GM21526 (cell line): ENCODE results near the gene CRYGC.
"Not testable (repeated sequence)": the region's sequence is repeated elsewhere in the genome, so short reads cannot be mapped to it uniquely, and the experiment has no call there.

Experiments
- ATAC-seq: cut with Tn5 transposase; IDR thresholded peaks from one replicate; pipeline ENCODE4 v1.9.1; 2021; ENCODE audit warnings: moderate library complexity; ENCODE audit not compliant: unreplicated experiment, low FRiP score

Gene CRYGC

DNA sequence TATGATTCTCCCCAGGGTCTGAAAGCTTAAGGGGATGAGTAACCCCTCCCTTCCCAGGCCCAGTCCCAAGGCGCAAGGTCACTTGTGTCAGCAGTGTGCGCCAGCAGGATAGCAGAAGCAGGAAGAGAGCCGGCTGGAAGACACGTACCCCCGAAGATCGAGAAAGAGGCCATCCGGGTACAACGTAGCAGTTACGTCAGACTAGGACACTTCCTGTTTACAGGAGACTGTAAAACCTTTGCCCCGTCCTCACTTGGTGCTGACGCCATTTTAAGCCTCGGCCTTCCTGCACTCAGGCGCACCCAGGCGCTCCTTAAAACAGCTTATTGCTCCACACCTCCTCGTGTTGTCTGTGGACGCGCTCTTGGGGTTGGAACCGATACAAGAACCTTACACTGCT is 9.8 kb upstream of the CRYGC start:
- ATAC-seq = no peak

DNA sequence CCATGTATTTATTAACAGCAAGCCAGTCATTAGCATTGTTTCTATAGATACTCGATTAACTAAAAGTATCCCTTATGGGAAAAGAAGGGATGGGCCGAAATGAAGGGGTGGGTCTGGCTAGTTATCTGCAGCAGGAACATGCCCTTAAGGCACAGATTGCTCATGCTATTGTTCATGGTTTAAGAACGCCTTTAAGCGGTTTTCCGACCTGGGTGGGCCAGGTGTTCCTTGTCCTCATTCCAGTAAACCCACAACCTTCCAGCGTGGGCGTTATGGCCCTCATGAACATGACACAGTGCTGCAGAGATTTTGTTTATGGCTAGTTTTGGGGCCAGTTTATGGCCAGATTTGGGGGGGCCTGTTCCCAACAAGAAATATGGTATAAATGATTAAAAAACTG is 8.7 kb upstream of the CRYGC start:
- not testable (repeated sequence) for ATAC-seq

DNA sequence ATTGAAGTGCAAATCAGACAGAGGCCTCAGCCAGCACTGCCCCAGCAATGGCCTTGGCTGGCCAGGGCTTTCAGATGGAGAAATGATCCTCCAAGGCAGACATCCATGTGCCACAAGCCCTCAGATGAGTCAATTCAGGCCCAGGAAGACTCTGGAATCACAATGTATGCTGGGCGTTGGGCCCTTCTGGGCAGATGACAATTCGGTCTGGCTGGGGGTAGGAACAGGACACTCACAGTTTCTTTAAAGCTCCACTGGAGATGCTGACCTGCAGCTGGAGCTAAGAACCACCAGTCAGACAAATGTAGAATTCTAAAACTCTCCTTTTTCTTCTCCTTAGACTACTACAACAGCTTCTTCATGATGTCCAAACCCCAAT is 7.1 kb upstream of the CRYGC start:
- ATAC-seq = no peak

GRCh38 chr2:208135794-208136715 is 6.4 kb upstream of the CRYGC start:
- no peak for ATAC-seq

DNA sequence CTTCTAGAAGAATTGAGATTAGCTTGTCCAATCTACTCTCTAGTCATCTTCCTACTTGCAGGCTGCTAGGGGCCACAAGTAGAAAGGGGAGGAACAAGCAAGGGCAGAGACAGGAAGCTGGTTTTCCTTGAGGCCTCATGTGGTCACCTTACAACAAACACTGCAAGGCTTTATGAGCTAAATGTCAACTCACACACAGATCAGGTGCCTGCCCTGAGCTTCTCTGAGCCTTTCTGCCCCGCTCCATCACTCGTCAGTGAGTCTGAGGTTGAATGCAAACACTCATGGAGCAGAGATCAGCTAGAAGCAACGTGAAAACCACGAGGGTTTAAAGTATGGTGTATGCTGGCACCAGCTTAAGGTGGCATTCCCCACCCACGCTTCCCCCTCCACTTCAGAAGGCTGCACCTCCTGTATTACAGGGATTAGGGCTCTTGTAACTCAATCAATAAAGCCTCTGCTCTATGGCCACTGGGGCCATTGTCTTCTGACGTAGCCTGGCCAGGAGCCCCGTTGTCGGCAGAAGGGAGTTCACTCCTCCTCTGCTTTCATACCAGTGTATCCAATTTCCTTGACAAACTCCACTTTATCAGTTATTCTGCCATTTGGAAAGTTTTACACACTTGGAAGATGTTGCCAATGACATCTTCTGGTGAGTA is 5.4 kb upstream of the CRYGC start:
- no peak for ATAC-seq

DNA sequence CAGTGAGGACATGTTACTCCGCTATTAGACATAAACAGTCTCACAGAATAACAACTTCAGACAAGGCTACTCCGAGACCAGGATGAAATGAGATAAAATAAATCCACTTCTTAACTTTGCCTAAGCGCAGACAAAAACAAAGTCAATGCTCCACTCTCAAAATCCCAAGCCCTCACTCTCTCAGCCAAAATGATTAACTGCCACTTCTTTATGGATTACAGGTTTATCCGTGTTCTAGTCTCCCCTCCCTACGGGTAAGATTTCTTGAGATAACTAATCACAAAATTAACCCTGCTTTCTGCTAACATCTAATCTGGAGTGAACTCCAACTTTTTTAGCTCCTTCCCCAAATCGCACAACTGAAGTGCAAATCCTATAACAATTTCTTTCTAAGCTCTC is 1.1 kb upstream of the CRYGC start:
- ATAC-seq = no peak

- no peak for ATAC-seq
These were observed 1.5 kb downstream of the CRYGC start for GRCh38 chr2:208128136-208128535.

DNA sequence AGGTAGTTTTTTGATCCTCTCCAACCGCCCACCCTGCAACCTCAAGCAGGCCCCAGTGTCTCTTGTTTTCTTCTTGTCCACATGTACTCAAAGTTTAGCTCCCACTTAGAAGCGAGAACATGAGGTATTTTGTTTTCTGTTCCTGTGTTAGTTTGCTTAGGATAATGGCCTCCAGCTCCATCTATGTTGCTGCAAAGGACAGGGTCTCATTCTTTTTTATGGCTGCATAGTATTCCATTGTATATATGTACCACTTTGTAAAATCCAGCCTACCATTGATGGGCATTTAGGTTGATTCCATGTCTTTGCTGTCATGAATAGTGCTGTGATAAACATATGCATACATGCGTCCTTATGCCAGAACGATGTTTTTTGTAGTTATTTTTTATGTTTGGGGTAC is 2.5 kb downstream of the CRYGC start:
- no peak for ATAC-seq

DNA sequence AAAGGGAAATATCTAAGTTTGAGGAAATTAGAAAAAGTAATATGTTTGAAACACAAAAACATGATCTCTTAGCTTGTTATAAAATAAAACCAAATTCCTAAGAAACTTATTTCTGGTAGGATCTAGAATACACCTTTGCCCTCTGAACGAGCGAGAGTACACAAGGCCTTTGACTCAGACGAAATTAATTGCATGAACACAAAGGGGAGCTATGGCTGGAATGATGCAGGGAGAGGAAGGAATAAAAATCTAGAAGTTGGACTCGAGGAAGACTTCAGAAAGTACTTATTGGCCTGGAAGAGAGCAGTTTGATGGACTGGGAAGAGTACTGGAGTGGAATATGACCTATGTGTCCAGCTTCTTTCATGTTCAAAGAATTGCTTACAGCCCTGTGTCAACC is 4.4 kb downstream of the CRYGC start:
- no peak for ATAC-seq

DNA sequence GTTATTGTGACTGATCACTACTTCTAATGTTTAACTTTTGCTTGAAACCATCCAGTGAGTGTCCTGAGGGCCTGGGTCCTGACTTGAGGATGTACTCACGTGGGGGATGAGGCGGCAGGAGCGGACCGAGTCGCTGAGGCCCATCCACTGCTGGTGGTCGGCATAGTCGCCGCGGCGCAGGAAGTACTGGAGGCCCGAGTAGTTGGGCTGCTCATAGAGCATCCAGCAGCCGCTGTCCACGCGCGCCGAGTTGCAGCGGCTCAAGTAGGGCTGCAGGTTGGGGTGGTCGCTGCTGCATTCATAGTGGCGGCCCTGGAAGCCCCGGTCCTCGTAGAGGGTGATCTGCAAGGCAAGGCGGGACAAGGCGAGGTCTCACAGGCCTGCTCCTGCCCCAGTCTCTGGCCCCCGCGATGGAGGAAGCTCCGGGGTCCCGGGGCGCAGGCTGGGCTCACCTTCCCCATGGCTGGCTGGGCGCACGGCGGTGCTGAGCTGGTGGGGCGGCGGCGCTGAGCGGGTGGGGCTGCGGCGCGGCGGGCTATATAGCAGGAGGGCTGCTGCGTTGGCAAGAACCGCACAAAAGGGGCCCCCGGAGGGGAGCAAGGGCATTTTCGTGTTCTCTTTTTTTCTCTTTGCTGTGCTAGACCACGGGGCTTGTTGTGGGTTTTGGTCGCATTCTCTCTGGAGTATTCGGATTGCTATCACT is 5.5 kb downstream of the CRYGC start, which contains the start of gene CRYGD:
TSS of gene CRYGD (minus strand) at position 512 of the 703 bp plus-strand sequence. CDS start at position 461, 51 bp downstream.
- ATAC-seq = not testable (repeated sequence)

DNA sequence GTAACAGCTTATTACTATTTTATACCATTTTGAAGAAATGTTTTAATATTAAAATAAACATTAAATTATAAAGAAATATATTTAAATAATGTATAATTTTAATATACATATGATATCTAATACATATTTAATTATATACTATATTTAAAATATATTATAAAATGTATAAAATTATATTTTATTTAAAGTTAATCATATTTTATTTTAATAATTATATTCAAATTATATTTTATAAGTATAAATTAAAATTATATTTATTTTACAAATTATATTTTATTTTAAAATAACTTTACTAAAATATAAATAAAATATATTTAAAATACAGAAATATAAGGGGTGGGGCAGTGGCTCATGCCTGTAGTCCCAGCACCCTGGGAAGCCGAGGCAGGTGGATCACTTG is 7.4 kb downstream of the CRYGC start:
- ATAC-seq = no peak

- no peak for ATAC-seq
These were observed 10.7 kb downstream of the CRYGC start for GRCh38 chr2:208118918-208119317.

DNA sequence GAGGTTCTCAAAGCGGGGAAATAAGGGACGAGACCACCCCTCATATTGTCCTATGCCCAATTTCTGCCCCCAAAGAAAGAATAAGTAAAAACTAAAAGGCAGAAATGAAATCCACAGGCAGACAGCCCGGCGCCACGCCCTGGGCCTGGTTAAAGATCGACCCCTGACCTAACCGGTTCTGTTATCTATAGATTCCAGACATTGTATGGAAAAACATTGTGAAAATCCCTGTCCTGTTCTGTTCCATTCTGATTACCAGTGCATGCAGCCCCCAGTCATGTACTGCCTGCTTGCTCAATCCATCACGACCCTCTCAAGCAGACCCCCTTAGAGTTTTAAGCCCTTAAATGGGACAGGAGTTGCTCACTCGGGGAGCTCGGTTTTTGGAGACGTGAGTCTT is 12.2 kb downstream of the CRYGC start:
- not testable (repeated sequence) for ATAC-seq

- no peak for ATAC-seq
These were observed 16.7 kb downstream of the CRYGC start for GRCh38 chr2:208112969-208113368.

GRCh38 chr2:208112273-208112745 is 17.3 kb downstream of the CRYGC start:
- ATAC-seq = not testable (repeated sequence)

- ATAC-seq = no peak
These were observed 26.0 kb downstream of the CRYGC start for GRCh38 chr2:208103616-208104015.

DNA sequence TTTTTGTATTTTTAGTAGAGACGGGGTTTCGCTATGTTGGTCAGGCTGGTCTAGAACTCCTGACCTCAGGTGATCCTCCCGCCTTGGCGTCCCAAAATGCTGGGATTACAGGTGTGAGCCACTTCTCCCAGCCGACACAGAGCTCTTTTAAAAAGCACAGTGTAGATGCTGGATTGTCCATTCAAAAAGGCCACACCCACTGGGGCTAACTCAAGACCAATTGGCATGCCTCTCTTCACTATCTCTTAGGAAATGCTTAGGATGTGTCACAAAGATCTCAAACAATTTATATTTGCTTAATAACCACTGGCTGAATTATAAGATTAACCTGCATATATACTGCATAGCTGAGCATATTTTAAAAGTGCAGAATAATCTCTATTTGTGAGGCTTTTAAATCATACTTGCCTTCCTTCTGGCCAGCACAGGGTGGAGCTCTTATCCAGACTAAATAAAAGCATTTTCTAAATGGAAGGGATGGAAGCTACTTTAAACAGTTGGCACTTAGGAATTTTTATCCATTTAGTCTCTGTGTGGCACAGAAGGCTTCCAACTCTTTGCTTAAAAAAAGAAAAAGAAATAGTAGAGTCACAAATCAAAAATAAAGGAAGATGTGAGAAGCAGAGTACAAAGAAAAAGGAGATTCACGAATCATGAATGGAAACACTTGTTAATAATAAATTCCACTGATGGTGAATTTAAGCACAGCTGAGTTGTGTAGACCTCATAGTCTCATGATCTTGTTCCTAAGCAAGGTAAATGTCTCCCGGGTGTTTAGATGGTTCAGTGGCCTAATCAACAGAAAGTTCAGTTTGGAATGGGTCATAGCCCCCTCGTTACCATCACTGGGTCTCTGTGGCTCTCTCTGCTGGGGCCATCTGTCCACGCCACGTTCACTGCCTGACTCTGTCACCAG is 27.7 kb downstream of the CRYGC start:
- ATAC-seq = no peak

DNA sequence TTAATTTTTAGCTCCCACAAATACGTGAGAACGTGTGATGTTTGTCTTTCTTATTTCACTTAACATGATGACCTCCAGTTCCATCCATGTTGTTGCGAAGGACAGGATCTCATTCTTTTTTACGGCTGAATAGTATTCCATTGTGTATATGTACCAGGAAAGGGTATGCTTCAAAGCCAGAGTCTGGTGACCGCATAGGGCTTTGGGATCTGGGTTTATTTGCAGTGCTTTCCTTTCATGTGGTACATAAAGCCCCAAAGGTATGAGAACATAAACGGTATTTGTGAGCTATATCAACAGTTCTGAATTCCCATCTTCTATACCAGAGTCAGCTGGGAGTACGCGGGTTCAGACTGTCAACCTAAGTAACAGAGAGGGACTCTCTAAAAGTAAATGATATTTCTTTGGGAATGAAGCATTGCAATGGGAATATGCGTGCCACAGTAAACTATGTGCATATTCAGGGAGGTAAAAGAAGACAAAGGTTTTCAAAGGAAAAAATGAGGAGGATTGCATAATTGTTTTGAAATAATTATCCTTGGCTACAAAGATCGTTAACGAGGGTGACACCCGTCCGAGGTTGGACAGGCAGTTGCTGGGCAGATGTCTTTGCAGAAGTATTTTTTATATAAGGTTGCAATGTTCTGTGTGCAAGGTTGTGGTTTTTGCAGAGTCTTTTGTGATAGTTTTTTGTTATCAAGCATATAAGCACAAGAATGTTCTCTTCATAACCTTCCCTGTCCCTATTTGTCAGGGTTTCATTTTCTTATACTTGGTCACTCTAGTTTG is 29.8 kb downstream of the CRYGC start:
- ATAC-seq = no peak

DNA sequence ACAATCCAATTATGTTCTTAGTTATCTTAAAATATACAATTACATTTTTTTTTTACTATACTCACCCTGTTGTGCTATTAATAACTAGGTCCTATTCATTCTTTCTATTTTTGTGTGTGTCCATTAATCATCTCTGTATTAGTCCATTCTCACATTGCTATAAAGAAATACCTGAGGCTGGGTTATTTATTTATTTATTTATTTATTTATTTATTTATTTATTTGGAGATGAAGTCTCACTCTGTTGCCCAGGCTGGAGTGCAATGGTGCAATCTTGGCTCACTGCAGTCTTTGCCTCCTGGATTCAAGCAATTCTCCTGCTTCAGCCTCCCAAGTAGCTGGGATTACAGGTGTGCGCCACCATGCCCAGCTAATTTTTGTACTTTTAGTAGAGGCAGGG is 30.9 kb downstream of the CRYGC start:
- ATAC-seq = not testable (repeated sequence)
